ENCODE results near the gene ALPP.
"Not testable (repeated sequence)": the region's sequence is repeated elsewhere in the genome, so short reads cannot be mapped to it uniquely, and the experiment has no call there.

ALPP gene

GRCh38 chr2:232338094-232338758 lies 40.3 kb upstream of the ALPP start:
- H3K27ac Mint-ChIP-seq; H3K36me3 Mint-ChIP-seq; H3K4me1 Mint-ChIP-seq; DNase-seq (ENCODE audit: low spot score in 2 of 2); ATAC-seq; H3K9me3 Mint-ChIP-seq; H3K4me3 Mint-ChIP-seq: not testable (repeated sequence)

GRCh38 chr2:232338759-232339106 lies 39.8 kb upstream of the ALPP start:
- Mint-ChIP-seq H3K4me3 (no peak overlapping the region), H3K27ac (peak overlapping the region; percentile 50), H3K9me3 (no peaks in the 10 kb centered on the region), H3K4me1 (no peaks in the 10 kb centered on the region), H3K36me3 (no peaks in the 10 kb centered on the region)
- ATAC-seq, result no peak
- no peak for DNase-seq (ENCODE audit: low spot score in 2 of 2)

GRCh38 chr2:232339121-232340081 lies 39.1 kb upstream of the ALPP start:
- Mint-ChIP-seq H3K4me1 (no peaks in the 10 kb centered on the region), H3K36me3 (no peaks in the 10 kb centered on the region), H3K4me3 (no peak overlapping the region), H3K27ac (peak overlapping the region; percentile 50), H3K9me3 (no peaks in the 10 kb centered on the region)
- DNase-seq (ENCODE audit: low spot score in 2 of 2) (no peak), ATAC-seq (no peak)

GRCh38 chr2:232340171-232340935 lies 38.2 kb upstream of the ALPP start:
- Mint-ChIP-seq H3K27ac (no peak overlapping the region), H3K9me3 (no peaks in the 10 kb centered on the region), H3K4me1 (no peaks in the 10 kb centered on the region), H3K4me3 (no peak overlapping the region), H3K36me3 (no peaks in the 10 kb centered on the region)
- DNase-seq (ENCODE audit: low spot score in 2 of 2), result no peak
- ATAC-seq, result no peak

- Mint-ChIP-seq H3K4me1 (no peaks in the 10 kb centered on the region), H3K36me3 (no peaks in the 10 kb centered on the region), H3K9me3 (no peaks in the 10 kb centered on the region), H3K4me3 (no peak overlapping the region), H3K27ac (no peak overlapping the region)
- ATAC-seq (no peak), DNase-seq (ENCODE audit: low spot score in 2 of 2) (no peak)
Observed at GRCh38 chr2:232341061-232341738, 37.4 kb upstream of the ALPP start.

- Mint-ChIP-seq H3K9me3 (no peaks in the 10 kb centered on the region), H3K36me3 (no peaks in the 10 kb centered on the region), H3K4me3 (no peak overlapping the region), H3K27ac (no peak overlapping the region), H3K4me1 (no peaks in the 10 kb centered on the region)
- no peak for ATAC-seq
- DNase-seq (ENCODE audit: low spot score in 2 of 2), result no peak
Observed at GRCh38 chr2:232341739-232342126, 36.8 kb upstream of the ALPP start.

GRCh38 chr2:232342635-232343565 lies 35.7 kb upstream of the ALPP start:
- ATAC-seq, result no peak
- DNase-seq (ENCODE audit: low spot score in 2 of 2), result no peak
- no peak overlapping the region for H3K27ac Mint-ChIP-seq
- no peaks in the 10 kb centered on the region for H3K4me1 Mint-ChIP-seq
- H3K36me3 Mint-ChIP-seq, result no peaks in the 10 kb centered on the region
- no peaks in the 10 kb centered on the region for H3K9me3 Mint-ChIP-seq
- no peak overlapping the region for H3K4me3 Mint-ChIP-seq

GRCh38 chr2:232343821-232344220 lies 34.7 kb upstream of the ALPP start:
- DNase-seq (ENCODE audit: low spot score in 2 of 2) (no peak), ATAC-seq (no peak)
- H3K4me3 Mint-ChIP-seq, result no peak overlapping the region
- peaks cover under 1% of the 10 kb centered on the region for H3K4me1 Mint-ChIP-seq
- no peaks in the 10 kb centered on the region for H3K36me3 Mint-ChIP-seq
- H3K27ac Mint-ChIP-seq, result no peak overlapping the region
- H3K9me3 Mint-ChIP-seq, result no peaks in the 10 kb centered on the region

GRCh38 chr2:232345251-232345650 lies 33.3 kb upstream of the ALPP start:
- ATAC-seq, result no peak
- Mint-ChIP-seq H3K27ac (no peak overlapping the region), H3K9me3 (no peaks in the 10 kb centered on the region), H3K36me3 (no peaks in the 10 kb centered on the region), H3K4me1 (peaks cover 7% of the 10 kb centered on the region), H3K4me3 (no peak overlapping the region)
- DNase-seq (ENCODE audit: low spot score in 2 of 2), result no peak

GRCh38 chr2:232347369-232347768 lies 31.2 kb upstream of the ALPP start:
- no peaks in the 10 kb centered on the region for H3K9me3 Mint-ChIP-seq
- no peak overlapping the region for H3K4me3 Mint-ChIP-seq
- H3K4me1 Mint-ChIP-seq, result peaks cover 7% of the 10 kb centered on the region
- DNase-seq (ENCODE audit: low spot score in 2 of 2) (no peak), ATAC-seq (no peak)
- no peaks in the 10 kb centered on the region for H3K36me3 Mint-ChIP-seq
- no peak overlapping the region for H3K27ac Mint-ChIP-seq

GRCh38 chr2:232348936-232349335 lies 29.6 kb upstream of the ALPP start:
- Mint-ChIP-seq H3K4me1 (peaks cover 7% of the 10 kb centered on the region), H3K4me3 (no peak overlapping the region), H3K9me3 (no peaks in the 10 kb centered on the region), H3K36me3 (no peaks in the 10 kb centered on the region), H3K27ac (no peak overlapping the region)
- ATAC-seq, result peak; percentile 42
- DNase-seq (ENCODE audit: low spot score in 2 of 2), result no peak

- Mint-ChIP-seq H3K27ac (no peak overlapping the region), H3K4me1 (peaks cover 7% of the 10 kb centered on the region), H3K9me3 (no peaks in the 10 kb centered on the region), H3K4me3 (no peak overlapping the region), H3K36me3 (no peaks in the 10 kb centered on the region)
- DNase-seq (ENCODE audit: low spot score in 2 of 2), result no peak
- no peak for ATAC-seq
Observed at GRCh38 chr2:232349546-232349945, 29.0 kb upstream of the ALPP start.

GRCh38 chr2:232349946-232350635 lies 28.5 kb upstream of the ALPP start:
- Mint-ChIP-seq H3K4me1 (peaks cover 7% of the 10 kb centered on the region), H3K36me3 (no peaks in the 10 kb centered on the region), H3K9me3 (no peaks in the 10 kb centered on the region), H3K4me3 (no peak overlapping the region), H3K27ac (no peak overlapping the region)
- DNase-seq (ENCODE audit: low spot score in 2 of 2) (no peak), ATAC-seq (no peak)

Measured in stimulated activated effector memory CD8-positive, alpha-beta T cell treated with anti-CD3 and anti-CD28 coated beads, Interleukin-12 subunit alpha, Interleukin-12 subunit beta, amount 100 ng/mL, for 72 hours (primary cell).